Measurements from ENCODE around the gene CCL25.
"Not testable (repeated sequence)": the region's sequence is repeated elsewhere in the genome, so short reads cannot be mapped to it uniquely, and the experiment has no call there.

Gene CCL25

DNA sequence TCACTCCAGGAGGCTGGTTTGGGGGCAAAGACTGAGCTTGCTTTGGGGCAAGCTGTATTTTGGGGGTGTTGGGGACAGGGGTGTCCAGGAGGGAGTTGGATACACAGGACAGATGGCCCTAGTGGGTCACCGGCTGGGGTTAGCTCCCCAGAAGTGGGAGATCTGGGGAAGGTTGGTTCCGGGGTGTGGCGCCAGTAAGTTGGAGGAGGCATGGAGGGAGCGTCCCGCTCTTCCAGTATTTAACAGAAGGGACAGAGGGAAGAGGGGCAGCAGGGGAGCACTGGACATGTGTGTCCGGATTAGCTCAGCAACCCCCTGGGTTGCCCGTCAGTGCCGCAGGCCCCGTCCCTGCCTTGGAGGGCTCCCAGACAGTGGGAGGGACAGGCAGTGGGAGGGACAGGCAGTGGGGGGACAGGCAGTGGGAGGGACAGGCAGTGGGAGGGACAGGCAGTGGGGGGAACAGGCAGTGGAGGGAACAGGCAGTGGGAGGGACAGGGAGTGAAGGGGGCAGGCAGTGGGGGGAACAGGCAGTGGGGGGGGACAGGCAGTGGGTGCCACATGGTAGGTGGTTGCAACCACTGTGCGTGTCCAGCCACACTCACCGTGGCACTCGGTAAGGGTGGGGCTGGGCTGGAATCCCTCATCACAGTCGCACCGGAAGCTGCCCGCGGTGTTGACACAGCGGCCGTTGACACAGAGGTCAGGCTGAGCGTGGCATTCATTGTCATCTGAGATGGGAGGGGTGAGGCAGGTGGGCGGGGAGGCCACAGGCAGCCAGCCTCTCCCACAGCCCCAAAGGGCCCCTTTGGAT, 33.2 kb downstream of the CCL25 start:
- DNase-seq (ENCODE audit: low read depth, low spot score): no peak

DNA sequence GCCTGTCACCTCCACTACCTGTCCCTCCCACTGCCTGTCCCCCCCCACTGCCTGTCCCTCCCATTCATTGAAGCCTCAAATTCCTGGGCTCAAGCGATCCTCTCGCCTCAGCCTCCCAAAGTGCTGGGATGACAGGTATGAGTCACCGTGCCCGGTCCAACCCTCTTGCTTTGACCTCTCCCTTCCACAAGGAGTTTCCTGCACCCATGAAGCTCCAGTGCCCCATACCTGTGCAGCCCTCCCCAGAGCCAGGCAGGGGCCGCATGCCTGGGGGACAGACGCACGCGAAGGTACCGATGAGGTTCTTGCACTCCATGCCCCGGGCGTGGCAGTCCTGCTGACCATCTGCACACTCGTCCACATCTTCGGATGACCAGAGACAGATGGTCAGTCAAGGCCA, 34.3 kb downstream of the CCL25 start:
- DNase-seq (ENCODE audit: low read depth, low spot score): no peak

DNA sequence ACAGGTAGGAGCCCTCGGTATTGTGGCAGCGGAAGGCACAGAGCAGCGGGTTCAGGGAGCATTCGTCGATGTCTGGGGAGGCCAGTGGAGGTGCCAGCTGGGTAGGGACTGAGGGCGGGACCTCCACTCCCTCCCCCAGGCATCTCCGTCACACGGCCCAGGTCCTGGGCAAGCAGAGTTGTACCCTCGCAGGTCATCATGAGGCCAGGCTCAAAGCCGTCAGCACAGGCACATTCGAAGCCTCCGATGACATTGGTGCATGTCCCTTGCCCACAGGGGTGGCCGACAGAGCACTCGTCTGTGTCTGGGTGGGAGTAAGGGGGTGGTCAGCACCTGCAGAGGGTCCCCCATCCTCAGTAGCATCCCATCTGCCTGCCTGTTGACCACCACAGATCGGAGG, 35.3 kb downstream of the CCL25 start:
- no peak for DNase-seq (ENCODE audit: low read depth, low spot score)

DNA sequence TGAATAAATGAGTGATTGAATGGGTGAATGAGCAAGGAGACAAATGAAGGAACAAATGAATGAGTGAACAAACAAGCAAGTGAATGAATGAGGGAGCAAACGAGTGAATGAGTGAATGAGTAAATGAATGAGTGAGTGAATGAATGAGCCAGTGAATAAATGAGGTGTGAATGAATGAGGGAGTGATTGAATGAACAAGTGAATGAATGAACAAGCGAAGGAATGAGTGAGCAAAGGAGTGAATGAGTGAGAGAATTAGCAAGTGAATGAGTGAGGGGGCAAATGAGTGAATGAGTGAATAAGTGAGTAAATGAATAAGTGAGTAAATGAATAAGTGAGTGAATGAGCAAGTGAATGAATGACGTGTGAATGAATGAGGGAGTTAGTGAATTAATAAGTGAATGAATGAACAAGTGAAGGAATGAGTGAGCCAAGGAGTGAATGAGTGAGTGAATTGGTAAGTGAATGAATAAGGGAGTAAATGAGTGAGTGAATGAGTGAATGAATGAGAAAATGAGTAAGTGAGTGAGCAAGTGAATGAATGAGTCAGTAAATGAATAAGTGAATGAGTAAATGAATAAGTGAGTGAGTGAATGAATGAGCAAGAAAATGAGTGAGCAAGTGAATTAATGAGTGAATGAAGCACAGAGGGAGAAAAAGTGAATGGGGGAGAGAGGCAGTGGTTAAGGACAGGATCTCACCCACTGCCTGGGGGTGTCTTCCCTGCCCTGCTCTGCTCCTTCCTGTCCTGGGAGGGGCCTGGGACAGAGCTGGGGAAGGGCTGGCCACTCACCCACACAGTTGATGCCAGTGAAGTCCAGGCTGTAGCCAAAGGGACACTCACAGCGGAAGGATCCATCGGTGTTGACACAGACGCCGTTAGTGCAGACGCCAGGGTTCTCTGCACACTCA, 36.4 kb downstream of the CCL25 start:
- DNase-seq (ENCODE audit: low read depth, low spot score): no peak

DNA sequence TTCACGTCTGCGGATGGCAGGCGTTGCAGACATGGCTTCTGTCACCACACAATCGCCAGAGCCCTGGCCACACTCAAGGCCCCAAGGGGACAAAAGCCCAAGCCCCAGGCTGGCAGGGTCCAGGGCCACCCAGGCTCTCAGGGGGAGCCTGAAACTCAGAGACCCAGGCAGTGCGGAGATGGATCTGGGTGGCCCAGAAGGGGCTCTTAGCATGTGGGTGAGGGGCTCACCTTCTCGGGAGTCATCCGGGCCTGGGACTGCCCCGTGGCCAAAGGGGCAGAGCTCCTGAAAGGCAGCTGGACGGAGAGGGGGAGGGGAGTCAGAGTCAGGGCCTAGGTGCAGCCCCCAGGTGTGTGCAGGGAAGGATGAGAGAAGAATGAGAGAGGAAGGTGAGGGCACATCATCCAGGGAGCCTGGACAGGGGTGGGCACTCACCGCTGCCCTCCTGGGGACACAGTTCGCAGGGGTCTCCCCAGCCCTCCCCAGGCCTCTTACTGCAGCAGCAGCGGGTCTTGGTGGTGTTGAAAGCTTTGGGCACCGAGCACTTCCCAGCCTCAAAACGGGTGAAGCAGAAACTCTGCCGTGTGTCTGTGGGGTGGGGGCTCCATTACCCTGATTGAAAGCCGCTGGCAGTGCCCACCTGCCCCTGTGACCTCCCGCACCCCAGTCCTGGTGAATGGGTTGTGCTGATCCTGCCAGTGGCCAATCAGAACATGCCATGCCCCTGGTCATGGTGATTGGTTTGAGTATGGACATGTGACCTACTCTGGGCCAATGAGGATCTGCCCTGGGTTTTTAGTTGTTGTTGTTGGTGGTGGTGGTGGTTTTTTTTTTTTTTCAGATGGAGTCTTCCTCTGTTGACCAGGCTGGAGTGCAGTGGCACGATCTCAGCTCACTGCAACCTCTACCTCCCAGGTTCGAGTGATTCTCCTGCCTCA, 37.4 kb downstream of the CCL25 start:
- DNase-seq (ENCODE audit: low read depth, low spot score): no peak

DNA sequence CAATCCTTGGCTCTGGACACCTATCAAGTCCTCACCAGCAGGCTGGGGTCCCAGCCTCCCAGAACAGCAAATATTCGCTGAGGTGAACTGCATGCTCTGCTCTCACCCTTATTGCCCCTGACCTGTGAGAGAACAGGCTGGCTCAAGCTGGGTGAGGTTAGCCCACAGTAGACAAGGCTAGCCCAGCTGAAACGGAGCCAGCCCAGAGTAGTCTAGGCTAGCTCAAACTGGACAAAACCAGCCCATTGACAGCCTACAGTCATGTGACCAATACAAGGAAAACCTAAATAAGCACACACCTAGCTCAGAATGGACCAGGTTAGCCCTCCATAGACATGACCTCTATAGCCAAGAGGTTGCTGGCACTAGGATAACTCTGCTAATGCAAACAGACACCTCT, 38.4 kb downstream of the CCL25 start:
- DNase-seq (ENCODE audit: low read depth, low spot score): no peak

DNA sequence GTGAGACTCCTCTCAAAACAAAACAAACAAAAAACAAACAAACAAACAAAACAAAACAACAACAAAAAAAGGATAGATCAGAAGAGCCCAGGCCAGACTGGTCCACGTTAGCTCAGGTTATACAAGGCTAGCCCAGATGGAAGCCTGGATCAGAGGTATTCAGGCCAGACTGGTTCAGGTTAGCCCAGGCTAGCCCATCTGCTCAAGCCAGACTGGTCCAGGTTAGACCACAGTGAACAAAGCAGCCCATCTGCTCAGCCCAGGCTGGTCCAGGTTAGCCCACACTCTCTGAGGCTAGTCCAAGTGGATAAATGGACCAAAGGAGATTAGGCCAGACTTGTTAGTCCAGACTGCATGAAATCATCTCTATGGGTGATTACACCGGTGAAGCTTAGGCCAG, 41.2 kb downstream of the CCL25 start:
- no peak for DNase-seq (ENCODE audit: low read depth, low spot score)

DNA sequence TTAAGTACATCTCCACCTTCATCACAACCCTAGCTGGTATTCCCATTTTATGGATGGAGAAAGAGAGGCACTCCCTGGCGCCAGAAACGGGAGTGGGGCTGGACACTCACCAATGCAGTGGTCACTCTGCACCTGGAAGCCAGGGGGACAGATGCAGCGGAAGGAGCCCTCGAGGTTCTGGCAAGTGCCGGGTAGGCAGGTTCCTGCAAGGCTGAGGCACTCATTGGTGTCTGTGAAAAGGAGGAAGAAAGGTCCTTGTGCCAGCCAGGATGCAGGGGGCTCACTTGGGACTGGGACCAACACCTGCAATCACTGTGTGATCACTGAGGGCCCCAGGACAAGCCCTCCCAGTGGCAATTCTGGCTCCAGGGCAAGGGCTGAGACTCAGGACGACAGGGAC, 41.8 kb downstream of the CCL25 start:
- DNase-seq (ENCODE audit: low read depth, low spot score): no peak

DNA sequence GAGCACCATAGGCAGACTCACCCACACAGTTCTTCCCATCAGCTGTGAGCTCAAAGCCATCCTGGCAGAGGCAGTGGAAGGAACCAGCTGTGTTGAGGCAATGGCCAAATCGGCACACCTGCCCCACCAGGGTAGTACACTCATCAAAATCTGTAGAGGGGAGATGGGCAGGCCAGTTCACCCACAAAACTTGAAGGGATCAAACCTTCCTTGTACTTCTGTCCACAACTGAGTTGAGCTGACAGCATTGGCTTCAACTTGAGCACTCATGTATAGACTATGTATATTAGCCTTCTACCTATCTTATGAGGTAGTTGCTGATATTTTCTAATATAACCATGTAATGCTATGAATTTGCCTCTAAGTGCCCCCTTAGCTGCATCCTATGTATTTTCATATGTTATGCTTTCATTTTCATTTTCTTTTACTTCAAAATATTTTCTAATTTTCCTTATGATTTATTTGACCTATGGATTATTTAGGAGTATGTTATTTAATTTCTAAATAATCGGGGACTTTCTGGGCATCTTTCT, 42.9 kb downstream of the CCL25 start:
- no peak for DNase-seq (ENCODE audit: low read depth, low spot score)

DNA sequence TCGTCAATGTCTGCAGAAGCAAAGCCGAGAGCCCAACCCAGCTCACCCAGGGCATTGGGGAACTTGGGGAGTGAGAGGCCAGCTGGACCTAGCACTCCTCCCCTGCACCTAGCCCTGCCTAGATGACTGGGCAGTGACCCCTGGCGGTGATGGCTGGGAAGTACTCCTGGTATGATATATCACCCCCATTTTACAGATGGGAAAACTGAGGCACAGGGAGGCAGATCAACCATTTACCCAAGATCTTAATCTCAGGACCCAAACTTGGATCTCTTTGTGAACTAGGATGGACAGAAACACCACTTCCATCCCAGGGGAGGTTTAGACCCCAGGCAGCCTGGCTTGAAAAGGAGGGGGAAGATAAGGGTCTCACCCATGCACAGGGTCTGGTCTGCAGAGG, 43.5 kb downstream of the CCL25 start:
- no peak for DNase-seq (ENCODE audit: low read depth, low spot score)

DNA sequence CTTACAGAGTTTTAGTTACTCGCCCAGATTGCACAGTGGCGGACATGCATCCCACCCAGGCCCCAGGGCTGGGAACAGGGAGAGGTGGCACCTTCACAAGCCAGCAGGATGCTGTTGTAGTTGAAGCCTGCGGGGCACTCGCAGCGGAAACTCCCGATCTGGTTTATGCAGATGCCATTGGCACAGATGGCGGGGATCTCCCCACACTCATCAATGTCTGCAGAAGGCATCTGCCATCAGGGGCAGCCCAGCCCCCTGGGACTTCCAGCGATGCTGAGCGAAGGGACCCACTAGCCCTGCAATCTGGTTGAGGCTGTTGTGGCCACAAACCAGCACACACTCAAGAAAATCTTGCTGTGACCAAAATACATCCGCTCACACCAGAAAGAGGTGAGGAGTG, 44.6 kb downstream of the CCL25 start:
- DNase-seq (ENCODE audit: low read depth, low spot score): no peak

DNA sequence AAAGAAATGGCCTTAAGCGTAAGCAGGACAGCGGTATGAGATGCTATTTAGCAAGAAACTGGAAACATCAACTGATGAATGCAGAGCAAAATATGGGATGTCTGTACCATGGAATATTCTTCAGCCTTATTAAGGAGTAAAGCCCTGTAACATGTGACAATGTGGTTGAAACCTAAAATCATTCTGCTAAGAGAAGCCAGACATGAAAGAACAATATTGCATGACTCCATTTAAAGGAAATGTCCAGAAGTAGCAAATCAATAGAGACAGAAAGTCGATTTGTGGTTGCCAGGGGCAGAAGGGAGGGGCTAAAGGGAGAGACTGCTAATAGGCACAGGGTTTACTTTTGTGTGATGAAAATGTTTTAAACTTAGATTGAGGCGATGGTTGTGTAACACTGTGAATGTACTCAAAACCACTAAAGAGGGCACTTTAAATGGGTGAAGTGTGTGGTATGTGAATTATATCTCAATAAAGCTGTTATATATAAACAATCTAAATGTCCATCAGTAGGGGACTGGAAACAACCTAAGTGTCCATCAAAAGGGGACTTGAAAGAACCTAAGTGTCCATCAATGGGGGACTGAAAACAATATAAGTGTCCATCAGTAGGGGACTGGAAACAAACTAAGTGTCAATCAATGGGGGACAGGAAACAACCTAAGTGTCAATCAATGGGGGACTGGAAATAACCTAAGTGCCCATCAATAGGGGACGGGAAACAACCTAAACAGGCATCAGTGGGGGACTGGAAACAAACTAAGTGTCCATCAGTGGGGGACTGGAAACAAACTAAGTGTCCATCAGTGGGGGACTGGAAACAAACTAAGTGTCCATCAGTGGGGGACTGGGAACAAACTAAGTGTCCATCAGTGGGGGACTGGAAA, 45.4 kb downstream of the CCL25 start:
- DNase-seq (ENCODE audit: low read depth, low spot score): no peak

DNA sequence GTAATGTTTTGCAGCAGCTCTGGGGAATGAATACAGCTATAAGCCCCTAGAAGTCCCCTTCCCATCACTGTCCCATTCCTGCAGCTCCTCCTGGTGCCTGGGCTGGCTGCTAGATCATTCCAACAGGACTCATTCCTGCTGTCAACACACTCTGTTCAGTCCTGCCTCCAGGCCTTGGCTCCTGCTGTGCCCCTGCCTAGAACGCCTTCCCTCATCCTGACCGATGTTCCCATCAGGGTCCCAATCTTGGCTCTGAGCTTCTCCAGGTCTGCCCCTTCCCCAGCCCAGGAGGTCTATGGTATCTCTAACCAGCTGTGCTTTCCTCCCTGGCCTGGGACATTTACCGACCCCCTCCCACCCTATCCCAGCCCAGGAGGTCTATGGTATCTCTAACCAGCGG, 48.8 kb downstream of the CCL25 start:
- no peak for DNase-seq (ENCODE audit: low read depth, low spot score)

DNA sequence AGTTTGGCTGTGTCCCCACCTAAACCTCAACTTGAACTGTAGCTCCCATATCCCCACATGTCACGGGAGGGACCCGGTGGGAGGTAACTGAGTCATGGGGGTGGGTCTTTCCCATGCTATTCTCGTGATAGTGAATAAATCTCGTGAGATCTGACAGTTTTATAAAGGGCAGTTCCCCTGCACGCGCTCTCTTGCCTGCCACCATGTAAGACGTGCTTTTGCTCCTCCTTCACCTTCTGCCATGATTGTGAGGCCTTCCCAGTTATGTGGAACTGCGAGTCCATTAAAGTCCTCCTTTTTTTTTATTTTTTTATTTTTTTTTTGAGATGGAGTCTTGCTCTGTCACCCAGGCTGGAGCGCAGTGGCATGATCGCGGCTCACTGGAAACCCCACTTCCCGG, 49.4 kb downstream of the CCL25 start:
- DNase-seq (ENCODE audit: low read depth, low spot score): not testable (repeated sequence)

DNA sequence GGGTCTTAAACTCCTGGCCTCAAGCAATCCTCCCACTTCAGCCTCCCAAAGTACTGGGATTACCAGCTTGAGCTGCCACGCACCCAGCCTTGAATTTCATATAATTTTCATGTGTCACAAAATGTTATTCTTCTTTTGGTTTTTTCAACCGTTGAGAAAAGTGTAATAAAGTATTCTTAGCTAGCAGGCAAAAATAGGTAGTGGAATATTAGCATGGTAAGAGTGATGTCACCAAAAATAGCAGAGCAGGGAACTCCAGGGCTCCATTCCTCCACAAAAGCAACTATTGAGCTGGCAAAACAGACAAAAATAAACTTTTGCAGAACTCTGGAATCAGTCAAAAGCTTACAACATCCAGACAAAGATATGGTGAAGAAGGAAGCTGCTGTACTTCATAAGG, 52.9 kb downstream of the CCL25 start:
- DNase-seq (ENCODE audit: low read depth, low spot score): no peak

DNA sequence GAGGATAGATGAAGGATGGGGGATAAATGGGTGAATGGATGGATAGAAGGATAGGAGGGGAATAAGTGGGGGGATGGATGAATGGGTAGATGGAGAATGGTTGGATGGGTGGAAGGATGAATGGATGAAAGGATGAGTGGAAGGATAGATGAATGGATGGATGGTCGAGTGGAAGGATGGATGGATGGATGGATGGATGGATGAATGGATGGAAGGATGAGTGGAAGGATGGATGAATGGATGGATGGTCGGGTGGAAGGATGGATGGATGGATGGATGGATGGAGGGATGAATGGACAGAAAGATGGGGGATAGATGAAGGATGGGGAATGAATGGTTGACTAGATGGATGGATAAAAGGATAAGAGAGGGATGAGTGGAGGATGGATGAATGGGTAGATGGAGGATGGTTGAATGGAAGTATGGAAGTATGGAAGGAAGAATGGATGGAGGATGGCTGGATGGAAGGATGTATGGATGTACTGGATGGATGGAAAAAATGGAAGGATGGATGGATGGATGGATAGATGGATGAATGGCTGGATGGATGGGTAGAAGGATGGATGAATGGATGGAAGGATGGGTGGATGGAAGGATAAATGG, 54.8 kb downstream of the CCL25 start:
- no peak for DNase-seq (ENCODE audit: low read depth, low spot score)

DNA sequence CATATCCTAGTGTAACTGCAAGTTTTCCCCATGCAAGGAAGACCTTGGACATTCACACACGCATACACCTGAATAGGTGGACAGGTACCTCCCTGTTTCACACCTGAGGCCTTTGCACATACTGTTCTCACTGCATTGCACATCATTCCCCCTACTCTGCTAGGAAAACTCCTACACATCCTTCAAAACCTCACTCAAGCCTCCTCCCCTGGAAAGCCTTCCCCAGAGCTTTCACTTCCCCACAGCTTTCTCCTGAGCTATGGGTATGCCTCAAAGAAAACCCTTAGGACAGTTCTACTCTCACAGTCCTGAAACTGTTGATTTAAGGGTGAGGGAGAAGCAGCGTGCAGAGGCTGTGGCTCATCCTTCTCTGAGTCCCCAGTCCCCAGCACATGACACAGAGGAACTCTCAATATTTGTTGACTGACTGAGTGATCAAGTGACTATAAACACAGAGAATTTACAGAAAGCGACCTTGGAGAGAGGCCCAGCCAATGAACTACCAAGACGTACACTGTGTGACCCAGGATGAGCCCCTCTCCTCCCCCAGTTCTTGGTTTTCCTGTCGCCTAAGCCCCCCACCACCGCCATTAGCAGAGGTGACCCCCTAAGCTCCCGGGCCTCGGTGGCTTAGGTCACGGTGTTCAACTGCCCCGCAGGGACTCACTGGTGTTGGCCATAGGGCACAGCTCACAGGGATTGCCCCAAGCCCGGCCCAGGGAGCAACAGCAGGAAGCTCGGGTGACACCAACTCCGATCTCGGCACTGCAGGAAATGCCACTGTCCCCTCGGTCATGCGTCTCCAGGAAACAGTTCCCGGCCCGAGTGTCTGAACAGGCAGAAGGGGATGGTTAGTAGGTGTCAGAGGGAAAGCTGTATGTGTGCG, 56.2 kb downstream of the CCL25 start:
- no peak for DNase-seq (ENCODE audit: low read depth, low spot score)

DNA sequence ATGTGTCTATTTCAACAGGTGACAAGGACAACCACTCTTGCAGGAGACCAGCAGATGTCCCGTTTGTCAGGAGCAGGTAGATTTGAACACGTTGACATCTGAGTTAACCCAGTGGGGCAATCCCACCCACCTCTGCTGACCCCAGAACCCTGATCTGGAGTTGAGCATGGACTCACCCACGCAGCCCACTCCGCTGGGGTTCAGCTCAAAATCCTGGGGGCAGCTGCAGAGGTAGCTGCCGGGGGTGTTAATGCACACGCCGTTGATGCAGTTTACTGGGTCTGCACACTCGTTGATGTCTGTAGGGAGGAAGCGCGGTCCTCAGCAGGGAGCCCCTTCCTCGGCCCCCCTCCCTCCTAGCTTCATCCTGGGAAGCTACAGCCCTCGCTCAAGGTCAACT, 56.9 kb downstream of the CCL25 start:
- no peak for DNase-seq (ENCODE audit: low read depth, low spot score)

All from astrocyte of the hippocampus (primary cell).